ENCODE measurements around the gene NPR1. TPM values are rescaled to one million over a fixed set of nuclear protein-coding genes. Genes with fewer than 3 reads are reported as not detected.

The NPR1 gene
- polyA plus RNA-seq, 2 of the 4 experiments (the other 2 are of a cell fraction): 0.39 to 1.9 TPM

- ATAC-seq: peak; percentile 51 to 55
- DNase-seq (ENCODE audit: low read depth in 1 of 2, low spot score in 1 of 2): peak; percentile 57 to 62
- Histone ChIP-seq H3K4me1 (peaks cover 26% of the 10 kb centered on the region), H3K4me3 (peak overlapping the region; percentile 90), H3K9me3 (no peaks in the 10 kb centered on the region), H3K4me2 (peak overlapping the region; percentile 86), H3K27ac (peak overlapping the region; percentile 99 to 100)
- TF ChIP-seq USF2 (IDR thresholded peaks at IDR 0.05) (no peak), PHF8 (IDR thresholded peaks at IDR 0.05; ENCODE audit: borderline replicate concordance, low read depth) (no peak; the same call in 1 of the 2 replicates), TP53 (CRISPR knock-in tag; IDR thresholded peaks at IDR 0.05) (0 out of 2 replicates have a peak, but pooled peaks have one; percentile 58), ZFP36 (IDR thresholded peaks at IDR 0.05; ENCODE audit: borderline replicate concordance, partially characterized antibody) (no peak), NR3C1 (IDR thresholded peaks at IDR 0.05) (no peak), CHD4 (IDR thresholded peaks at IDR 0.05; ENCODE audit: borderline replicate concordance) (no peak), POLR2A (IDR thresholded peaks at IDR 0.05; ENCODE audit: low read length) (0 out of 2 replicates have a peak, but pooled peaks have one; percentile 2), JUN (IDR thresholded peaks at IDR 0.05) (no peak), CBX8 (IDR thresholded peaks at IDR 0.05) (no peak)
- TF ChIP-seq, protein P1, sequence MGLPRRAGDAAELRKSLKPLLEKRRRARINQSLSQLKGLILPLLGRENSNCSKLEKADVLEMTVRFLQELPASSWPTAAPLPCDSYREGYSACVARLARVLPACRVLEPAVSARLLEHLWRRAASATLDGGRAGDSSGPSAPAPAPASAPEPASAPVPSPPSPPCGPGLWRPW (IDR thresholded peaks at IDR 0.05): no peak
- WGBS (ENCODE audit: missing lambda C conversion rate): 18% methylated on average over 18 of the region's 18 CpGs
- ChIA-PET POLR2A (interaction anchor here (0.7 to 2.6 kb wide), 28 partner anchors 9 to 357 kb away, joined by 3 to 49 read pairs (median 6); partner anchors contain the start of genes CREB3L4, DENND4B, ILF2 and INTS3), CTCF (interaction anchor here (1.0 to 3.4 kb wide), 9 partner anchors 9 to 280 kb away, joined by 3 to 32 read pairs (median 6); partner anchors contain the start of gene S100A16)
- no peak for FAIRE-seq
These were observed 45.2 kb upstream of the NPR1 start for GRCh38 chr1:153633161-153633753.

DNA sequence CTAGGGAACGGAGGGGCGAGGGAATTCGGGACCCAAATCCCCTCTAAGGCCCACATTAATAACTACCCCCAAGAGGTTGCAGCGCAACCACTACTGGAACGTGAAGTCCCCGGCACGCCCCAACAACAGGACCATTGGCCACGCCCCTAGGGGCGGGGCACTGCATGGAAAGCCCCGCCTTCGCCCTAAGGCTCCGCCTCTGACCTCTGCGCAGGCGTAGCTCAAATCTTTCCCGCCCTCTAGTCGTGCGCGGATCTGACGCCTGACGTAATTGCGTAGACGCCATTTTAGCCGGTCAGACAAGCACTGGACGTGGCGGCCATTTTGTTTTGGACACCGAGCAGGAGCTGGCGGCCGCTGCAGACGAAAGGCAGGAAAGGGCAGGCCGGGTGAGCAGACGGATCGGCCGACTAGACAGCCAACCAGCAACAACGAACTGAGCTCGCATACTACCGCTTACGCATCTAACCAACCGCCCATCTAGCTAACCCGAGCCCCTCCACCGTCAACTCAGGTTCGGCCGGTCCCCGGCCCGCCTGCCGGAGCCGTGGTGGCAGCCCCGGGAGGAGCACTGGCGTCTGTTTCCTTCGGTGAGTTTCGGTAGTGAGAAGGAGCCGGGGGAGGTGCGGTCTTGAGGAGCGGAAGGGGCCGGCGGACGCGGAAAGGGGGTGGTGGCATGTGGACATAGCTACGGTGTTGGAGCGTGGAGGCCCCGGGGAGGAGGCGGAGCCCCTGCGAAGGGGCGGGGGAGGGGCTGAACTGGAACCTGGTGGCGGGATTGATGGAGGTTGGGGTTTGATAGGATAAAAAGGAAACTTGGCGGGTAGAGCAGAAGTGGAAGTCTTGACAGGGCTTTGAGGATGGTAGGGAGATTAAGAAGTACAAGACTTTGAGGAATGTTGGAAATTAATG lies 44.5 kb upstream of the NPR1 start, which contains the start of gene CHTOP:
CHTOP (plus strand) TSS at position 313 of the 912 bp plus-strand sequence. CDS start 2,523 bp downstream, outside the sequence.
- WGBS (ENCODE audit: missing lambda C conversion rate): 3% methylated on average over 42 of the region's 65 CpGs
- H3K4me3 ChIP-seq: peak within 1 kb of the TSS; percentile 90
- ATAC-seq: peak; percentile 89 to 94
- DNase-seq (ENCODE audit: low read depth in 1 of 2, low spot score in 1 of 2): peak; percentile 97 to 99
- POLR2A ChIA-PET: interaction anchor here (0.7 to 2.6 kb wide), 31 partner anchors 10 to 1641 kb away, joined by 3 to 49 read pairs (median 5); partner anchors contain the start of genes CREB3L4, DENND4B, ILF2 and INTS3
- H3K27ac ChIP-seq: peak within 1 kb of the TSS; percentile 99 to 100
- TF ChIP-seq FOSB (CRISPR knock-in tag; IDR thresholded peaks at IDR 0.05) (no peak), POLR2A (IDR thresholded peaks at IDR 0.05; ENCODE audit: low read length) (peak; percentile 63), REST (IDR thresholded peaks at IDR 0.05) (no peak; the same call in 1 of the 2 replicates), HDAC2 (IDR thresholded peaks at IDR 0.05) (no peak), ZSCAN20 (CRISPR knock-in tag; IDR thresholded peaks at IDR 0.05) (no peak), RNF2 (IDR thresholded peaks at IDR 0.05; ENCODE audit: borderline replicate concordance, low read depth) (no peak), MYC (IDR thresholded peaks at IDR 0.05; ENCODE audit: borderline replicate concordance, low read length) (peak; percentile 56), BHLHE40 (IDR thresholded peaks at IDR 0.05; ENCODE audit: low read depth, low read length) (no peak), NPAS2 (CRISPR knock-in tag; IDR thresholded peaks at IDR 0.05; ENCODE audit: borderline replicate concordance) (no peak), PHF8 (IDR thresholded peaks at IDR 0.05; ENCODE audit: borderline replicate concordance, low read depth) (peak; percentile 56; the same call in 1 of the 2 replicates), HOXB13 (CRISPR knock-in tag; IDR thresholded peaks at IDR 0.05; ENCODE audit: low read depth) (0 out of 2 replicates have a peak, but pooled peaks have one; percentile 32), CHD2 (IDR thresholded peaks at IDR 0.05; ENCODE audit: low read length, partially characterized antibody) (peak; percentile 22), SMC3 (IDR thresholded peaks at IDR 0.05) (peak; percentile 6; the same call in 1 of the 3 replicates), BCL3 (IDR thresholded peaks at IDR 0.05) (peak; percentile 68; the same call in 1 of the 3 replicates), JUN (IDR thresholded peaks at IDR 0.05) (peak in 1 of 2 experiments; percentile 95; a peak in 4 of 5 replicates)
- TF ChIP-seq, protein P2, sequence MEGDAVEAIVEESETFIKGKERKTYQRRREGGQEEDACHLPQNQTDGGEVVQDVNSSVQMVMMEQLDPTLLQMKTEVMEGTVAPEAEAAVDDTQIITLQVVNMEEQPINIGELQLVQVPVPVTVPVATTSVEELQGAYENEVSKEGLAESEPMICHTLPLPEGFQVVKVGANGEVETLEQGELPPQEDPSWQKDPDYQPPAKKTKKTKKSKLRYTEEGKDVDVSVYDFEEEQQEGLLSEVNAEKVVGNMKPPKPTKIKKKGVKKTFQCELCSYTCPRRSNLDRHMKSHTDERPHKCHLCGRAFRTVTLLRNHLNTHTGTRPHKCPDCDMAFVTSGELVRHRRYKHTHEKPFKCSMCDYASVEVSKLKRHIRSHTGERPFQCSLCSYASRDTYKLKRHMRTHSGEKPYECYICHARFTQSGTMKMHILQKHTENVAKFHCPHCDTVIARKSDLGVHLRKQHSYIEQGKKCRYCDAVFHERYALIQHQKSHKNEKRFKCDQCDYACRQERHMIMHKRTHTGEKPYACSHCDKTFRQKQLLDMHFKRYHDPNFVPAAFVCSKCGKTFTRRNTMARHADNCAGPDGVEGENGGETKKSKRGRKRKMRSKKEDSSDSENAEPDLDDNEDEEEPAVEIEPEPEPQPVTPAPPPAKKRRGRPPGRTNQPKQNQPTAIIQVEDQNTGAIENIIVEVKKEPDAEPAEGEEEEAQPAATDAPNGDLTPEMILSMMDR (IDR thresholded peaks at IDR 0.05): no peak
- TF ChIP-seq, protein P3, sequence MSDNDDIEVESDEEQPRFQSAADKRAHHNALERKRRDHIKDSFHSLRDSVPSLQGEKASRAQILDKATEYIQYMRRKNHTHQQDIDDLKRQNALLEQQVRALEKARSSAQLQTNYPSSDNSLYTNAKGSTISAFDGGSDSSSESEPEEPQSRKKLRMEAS (IDR thresholded peaks at IDR 0.05): peak; percentile 80
- H3K4me1 ChIP-seq: peaks cover 25% of the 10 kb centered on the region
- FAIRE-seq: peak; percentile 81
- no peaks in the 10 kb centered on the region for H3K9me3 ChIP-seq
- CTCF ChIA-PET: interaction anchor here (0.7 to 3.4 kb wide), 15 partner anchors 10 to 281 kb away, joined by 3 to 32 read pairs (median 5); partner anchors contain the start of genes S100A14 and S100A16
- peak within 1 kb of the TSS; percentile 98 for H3K4me2 ChIP-seq
